HuH-7 (cell line): ENCODE results near the gene SYTL3.
A peak's percentile ranks its signal among the peaks of the same experiment; 100 is the strongest.
"Not testable (repeated sequence)": the region's sequence is repeated elsewhere in the genome, so short reads cannot be mapped to it uniquely, and the experiment has no call there.

Experiments used
- DNase-seq: peaks from one replicate; pipeline ENCODE4 v3.0.0; 2011; ENCODE audit warnings: low spot score

The SYTL3 gene

GRCh38 chr6:158701268-158701667 lies 51.4 kb downstream of the SYTL3 start:
- DNase-seq, result not testable (repeated sequence)

- DNase-seq, result no peak
These were observed 53.4 kb downstream of the SYTL3 start for GRCh38 chr6:158703111-158703836.

GRCh38 chr6:158703837-158704822 lies 54.3 kb downstream of the SYTL3 start:
- DNase-seq, result peak; percentile 93

DNA sequence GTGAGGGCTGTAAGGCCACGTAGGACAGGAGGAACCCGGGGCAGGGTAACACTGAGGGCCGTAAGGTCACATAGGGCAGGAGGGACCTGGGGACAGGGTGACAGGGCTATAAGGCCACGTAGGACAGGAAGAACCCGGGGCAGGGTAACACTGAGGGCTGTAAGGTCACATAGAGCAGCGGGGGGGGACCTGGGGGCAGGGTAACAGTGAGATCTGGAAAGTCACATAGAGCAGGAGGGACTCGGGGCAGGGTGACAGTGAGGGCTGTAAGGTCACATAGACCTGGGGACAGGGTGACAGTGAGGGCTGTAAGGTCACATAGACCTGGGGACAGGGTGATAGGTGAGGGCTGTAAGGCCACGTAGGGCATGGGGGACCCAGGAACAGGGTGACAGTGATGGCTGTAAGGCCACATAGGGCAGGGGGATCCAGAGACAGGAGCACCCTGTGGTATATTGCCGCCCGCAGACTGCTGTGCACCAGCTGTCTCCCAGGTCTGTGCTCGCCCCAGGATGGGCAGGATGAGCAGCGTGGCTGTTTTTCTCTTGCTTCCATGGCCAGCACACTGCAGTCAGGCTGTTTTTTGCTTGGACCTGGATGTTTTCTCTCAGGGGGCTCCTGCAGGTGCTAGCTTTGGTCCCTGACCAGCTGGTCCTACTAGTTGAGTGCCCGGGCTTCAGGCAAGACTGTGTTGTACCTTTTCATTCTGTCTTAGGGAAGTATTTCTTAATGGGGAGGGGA lies 55.7 kb downstream of the SYTL3 start:
- DNase-seq, result no peak

GRCh38 chr6:158706369-158706982 lies 56.6 kb downstream of the SYTL3 start:
- DNase-seq, result peak; percentile 79

GRCh38 chr6:158707120-158707820 lies 57.4 kb downstream of the SYTL3 start:
- no peak for DNase-seq

GRCh38 chr6:158707821-158708195 lies 58.0 kb downstream of the SYTL3 start:
- no peak for DNase-seq

GRCh38 chr6:158708239-158708638 lies 58.4 kb downstream of the SYTL3 start:
- DNase-seq, result no peak

GRCh38 chr6:158709809-158710208 lies 60.0 kb downstream of the SYTL3 start:
- DNase-seq, result no peak

DNA sequence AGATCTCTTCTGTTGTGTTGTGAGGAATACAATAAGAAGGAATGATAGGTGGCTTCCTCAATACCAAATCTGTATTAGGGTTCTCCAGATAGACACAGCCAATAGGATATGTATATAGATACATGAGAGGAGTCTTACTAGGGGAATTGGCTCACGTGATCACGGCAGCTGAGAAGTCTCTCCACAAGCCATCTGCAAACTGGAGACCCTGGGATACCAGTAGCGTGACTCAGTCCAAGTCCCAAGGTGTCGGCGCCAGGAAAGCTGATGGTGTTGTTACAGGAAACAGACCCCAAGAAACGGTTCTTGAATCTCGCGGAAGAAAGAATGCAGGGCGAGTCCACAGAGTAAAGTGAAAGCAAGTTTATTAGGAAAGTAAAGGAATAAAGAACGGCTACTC lies 61.4 kb downstream of the SYTL3 start:
- DNase-seq, result no peak

GRCh38 chr6:158713469-158713868 lies 63.6 kb downstream of the SYTL3 start:
- DNase-seq, result no peak

DNA sequence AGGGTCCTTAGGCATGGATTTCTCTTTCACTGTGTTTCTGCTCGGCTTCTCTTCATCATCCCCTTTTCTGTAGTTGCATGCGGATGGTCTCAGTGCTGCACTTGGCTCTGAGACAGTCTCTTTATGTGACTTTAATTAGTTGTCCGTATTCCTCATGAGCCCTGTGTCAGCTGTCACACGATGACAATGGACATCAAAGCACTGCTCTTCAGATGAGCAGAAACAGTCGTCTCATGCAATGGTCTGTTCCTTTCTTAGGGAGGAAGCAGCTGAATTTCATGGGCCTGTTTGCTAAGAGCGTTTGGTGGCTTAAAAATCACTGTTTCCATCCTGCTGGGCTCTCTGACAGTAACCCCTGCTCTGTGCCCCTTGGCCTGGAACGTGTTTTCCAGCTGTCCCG lies 64.9 kb downstream of the SYTL3 start:
- no peak for DNase-seq

DNA sequence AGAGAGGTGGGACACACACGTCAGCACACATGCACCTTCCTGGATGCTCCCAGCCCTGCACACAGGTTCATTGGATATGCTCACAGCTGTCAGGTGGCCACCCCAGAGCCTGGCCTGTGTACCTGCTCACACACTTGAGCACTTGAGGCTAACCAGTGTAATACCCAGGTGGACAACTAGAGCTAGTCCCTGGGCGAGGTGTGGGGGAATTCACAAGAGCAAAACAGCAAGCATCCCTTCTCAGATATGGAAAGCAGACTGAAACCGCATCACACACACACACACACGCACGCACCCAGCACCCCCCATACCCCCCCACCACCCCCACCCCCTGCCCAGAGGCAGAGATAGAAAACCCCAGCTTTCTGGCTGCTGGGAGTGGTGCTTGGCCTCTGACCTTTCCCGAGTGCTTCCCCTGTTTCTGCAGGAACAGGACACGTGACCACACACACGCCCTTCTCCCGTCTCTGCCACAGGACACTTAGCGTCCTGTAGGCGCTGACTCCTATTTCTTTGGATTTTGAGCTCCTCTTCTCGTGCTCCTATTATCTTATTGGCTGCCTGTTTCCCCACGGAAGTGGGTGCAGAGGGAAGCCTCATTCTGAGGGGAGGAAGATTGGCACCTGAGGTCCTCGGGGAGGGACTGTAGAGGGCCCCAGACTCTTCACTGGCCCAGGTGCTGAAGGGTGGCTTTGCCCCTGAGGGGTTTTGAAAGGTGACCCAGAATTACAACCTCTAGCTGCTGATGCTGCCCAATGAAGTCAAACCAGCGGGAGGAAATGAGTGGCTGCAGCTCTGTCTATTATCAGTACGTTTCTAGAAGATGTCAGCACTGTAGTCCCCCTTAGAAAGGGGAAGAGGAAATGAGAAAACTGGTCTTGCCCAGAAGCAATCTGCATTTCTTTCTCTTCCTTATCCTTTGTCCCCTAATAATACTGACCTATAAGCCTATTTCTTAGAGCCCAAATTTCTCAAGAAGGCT lies 65.8 kb downstream of the SYTL3 start:
- DNase-seq, result no peak

DNA sequence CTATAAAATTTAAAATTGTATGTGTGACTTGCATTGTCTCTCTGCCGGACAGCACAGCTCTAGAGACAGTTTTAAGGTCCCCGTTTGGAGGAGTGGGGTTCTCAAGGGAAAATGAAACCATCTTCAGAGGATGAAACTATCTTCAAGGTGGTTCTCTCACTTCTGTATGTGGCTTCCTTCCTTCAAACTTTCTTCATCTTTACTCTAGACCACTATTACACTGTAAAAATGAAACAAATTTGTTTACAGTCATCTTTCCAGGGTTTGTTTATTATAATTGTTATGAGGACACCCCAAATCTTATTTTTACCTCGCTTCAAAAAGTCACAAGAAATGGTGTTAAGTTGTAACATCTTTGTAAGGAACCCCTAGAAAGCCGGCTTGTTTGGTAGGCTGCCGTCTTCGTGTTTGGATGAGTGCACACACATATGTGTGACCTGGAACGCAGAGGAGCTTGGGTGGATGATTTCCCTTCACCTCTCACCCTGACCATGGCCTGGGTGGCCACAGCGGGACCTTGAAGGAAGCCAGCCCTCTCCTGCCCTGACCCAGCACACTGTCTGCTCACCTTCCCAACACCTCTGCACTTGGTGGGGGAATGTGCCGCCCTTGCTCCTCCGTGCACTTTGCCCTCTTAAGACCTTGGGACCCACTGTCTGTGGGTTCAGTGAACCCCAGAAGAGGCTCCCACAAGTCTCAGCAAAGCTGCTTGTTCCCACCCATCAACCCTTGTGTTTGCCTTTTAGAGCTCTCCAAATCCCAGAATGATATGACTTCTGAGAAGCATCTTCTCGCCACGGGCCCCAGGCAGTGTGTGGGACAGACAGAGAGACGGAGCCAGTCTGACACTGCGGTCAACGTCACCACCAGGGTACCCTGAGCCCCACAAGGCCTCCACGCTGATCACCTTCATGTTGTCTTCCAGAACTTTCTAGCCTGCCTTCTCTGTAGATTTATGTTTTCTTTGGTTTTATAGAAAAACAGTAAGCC lies 67.8 kb downstream of the SYTL3 start:
- no peak for DNase-seq

GRCh38 chr6:158718461-158719046 lies 68.7 kb downstream of the SYTL3 start:
- DNase-seq, result peak; percentile 89

- no peak for DNase-seq
These were observed 72.4 kb downstream of the SYTL3 start for GRCh38 chr6:158722176-158722729.

DNA sequence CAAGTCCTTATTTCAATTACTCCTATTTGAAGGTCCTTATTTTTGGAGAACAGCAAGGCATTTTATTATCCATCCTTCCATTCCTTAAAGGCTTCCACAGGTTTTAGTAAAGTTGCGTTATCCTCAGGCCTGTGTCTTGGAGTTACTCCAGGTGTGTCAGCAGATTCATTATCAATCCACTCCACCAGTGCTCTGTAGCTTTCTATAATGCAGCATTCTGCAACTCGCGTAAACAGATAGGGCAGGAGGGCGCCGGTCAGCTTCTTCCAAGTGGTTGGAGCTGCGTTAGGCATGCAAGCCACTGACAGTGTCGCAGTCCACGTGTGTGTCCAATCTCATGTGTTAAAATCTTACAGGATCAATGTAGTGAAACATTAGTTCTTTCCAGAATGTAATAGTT lies 75.8 kb downstream of the SYTL3 start:
- no peak for DNase-seq

DNA sequence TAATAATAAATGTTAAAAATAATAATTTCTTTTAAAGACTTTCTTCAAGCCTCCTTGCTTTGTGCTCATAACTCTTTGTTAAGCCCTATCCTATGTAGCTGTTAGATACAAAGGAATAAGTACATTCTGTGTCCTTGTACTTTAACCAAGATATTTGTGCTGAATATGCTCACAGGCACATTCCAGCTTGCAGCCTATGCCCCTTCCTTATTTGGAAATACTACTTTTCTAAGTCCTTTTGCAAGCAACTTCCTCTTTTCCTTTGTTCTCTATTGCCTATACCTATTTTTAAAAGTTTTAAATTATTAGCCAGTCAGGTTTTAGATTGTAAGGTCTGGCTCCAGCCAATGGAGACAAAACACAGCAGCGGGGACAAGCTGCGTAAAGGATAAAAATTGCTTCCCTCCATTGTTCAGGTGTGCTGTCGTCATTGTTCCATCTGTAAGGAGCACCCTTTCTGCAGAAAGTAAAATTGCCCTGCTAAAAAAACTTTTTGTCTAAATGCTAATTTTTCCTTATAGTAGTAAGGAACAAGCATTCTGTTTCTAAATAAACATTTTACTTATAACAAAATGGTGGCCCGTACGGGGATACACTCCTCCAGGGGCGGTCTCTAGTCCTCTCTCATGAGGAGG lies 80.2 kb downstream of the SYTL3 start:
- no peak for DNase-seq
